Uterus (tissue), 4 donors: ENCODE measurements around the gene RNF19B. TPM values are rescaled to one million over a fixed set of nuclear protein-coding genes. Genes with fewer than 3 reads are reported as not detected.

Source experiments
- DNase-seq, 2 donors: peaks; one replicate each; pipeline ENCODE4 v3.0.0-alpha.2; 2019 to 2020
- H3K27ac ChIP-seq, 2 donors: fragments of 200-600 bp; sonication (generic); 1 replicate in 1 of 2; 2 replicates in 1 of 2; pipeline ENCODE4 v1.5.1; 2016 to 2018
- H3K27me3 ChIP-seq, 2 donors: fragments of 200-600 bp; sonication (generic); one replicate each; pipeline ENCODE4 v1.5.1; 2018 to 2019; ENCODE audit warnings: control low read depth in 1 of 2
- H3K36me3 ChIP-seq, 2 donors: fragments of 200-600 bp; sonication (generic); one replicate each; pipeline ENCODE4 v1.5.1; 2019; ENCODE audit warnings: control low read depth in 1 of 2
- H3K4me1 ChIP-seq, 2 donors: fragments of 200-600 bp; sonication (generic); one replicate each; pipeline ENCODE4 v1.5.1; 2018 to 2019; ENCODE audit warnings: control low read depth in 1 of 2
- H3K4me3 ChIP-seq, 2 donors: fragments of 200-600 bp; sonication (generic); 1 replicate in 1 of 2; 2 replicates in 1 of 2; pipeline ENCODE4 v1.5.1; 2018 to 2019; ENCODE audit warnings: mild to moderate bottlenecking in 1 of 2
- H3K9me3 ChIP-seq, 2 donors: fragments of 200-600 bp; sonication (generic); one replicate each; pipeline ENCODE4 v1.5.1; 2019; ENCODE audit warnings: control low read depth in 1 of 2
- POLR2A ChIP-seq, 2 donors: fragments of 450-650 bp; IDR thresholded peaks; one replicate each; pipeline ENCODE4 v1.6.1; 2016; ENCODE audit warnings: antibody characterized with exemption in 2 of 2, mild to moderate bottlenecking in 1 of 2, moderate library complexity in 1 of 2
- intact Hi-C: fragments of 100-400 bp; cut with DNase I; formaldehyde crosslinking; loops from one replicate; pipeline ENCODE4 v1.15.1; 2023; ENCODE audit warnings: low total_unique reads
- total RNA-seq, 4 donors: library from RNA; depleted of rRNA in 3 of 4; stranded (reverse); fragments of >200 nt in 3 of 4; gene quantifications; one replicate each; pipeline versions ENCODE4 v1.1.0 to v1.2.4, GENCODE V29; 2014 to 2023
- TF ChIP-seq, protein P1 (sequence below), 4 experiments: fragments of 200-600 bp in 2 of 4; fragments of 450-650 bp in 2 of 4; sonication (generic) in 2 of 4; IDR thresholded peaks; one replicate each; pipeline ENCODE4 v1.5.1; 2016 to 2019; ENCODE audit warnings: antibody characterized with exemption in 4 of 4, mild to moderate bottlenecking in 2 of 4, moderate library complexity in 1 of 4
- donor health status: DM: yes; HTN: yes; CAD: no.

Gene RNF19B
- total RNA-seq, 4 donors from 2014 or later: 13.2 to 23.4 (median 17.4) TPM

DNA sequence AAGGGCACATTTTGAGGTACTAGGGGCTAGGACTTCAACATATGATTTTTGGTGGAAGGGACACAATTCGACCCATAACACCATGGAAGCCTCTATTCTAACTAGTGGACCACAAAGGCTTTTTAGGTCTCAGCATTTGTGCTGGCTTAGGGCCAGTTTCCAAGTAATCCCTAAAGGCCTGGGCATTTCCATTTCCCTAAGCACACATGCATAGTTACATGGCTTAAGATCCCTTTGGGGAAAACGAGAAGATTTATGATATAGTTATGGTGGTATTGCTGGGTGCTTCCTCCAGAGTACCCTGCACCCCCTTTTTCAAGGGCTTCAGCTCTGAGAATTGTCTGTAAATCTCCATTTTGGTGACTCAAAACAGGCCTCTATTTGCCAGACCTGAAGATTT lies 35.2 kb downstream of the RNF19B start:
- no peak for DNase-seq
- H3K27me3 ChIP-seq: no peaks in the 10 kb centered on the region
- TF ChIP-seq, protein P1, sequence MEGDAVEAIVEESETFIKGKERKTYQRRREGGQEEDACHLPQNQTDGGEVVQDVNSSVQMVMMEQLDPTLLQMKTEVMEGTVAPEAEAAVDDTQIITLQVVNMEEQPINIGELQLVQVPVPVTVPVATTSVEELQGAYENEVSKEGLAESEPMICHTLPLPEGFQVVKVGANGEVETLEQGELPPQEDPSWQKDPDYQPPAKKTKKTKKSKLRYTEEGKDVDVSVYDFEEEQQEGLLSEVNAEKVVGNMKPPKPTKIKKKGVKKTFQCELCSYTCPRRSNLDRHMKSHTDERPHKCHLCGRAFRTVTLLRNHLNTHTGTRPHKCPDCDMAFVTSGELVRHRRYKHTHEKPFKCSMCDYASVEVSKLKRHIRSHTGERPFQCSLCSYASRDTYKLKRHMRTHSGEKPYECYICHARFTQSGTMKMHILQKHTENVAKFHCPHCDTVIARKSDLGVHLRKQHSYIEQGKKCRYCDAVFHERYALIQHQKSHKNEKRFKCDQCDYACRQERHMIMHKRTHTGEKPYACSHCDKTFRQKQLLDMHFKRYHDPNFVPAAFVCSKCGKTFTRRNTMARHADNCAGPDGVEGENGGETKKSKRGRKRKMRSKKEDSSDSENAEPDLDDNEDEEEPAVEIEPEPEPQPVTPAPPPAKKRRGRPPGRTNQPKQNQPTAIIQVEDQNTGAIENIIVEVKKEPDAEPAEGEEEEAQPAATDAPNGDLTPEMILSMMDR (IDR thresholded peaks at IDR 0.05): no peak
- no peak for TF ChIP-seq POLR2A (IDR thresholded peaks at IDR 0.05)
- H3K36me3 ChIP-seq: no peaks in the 10 kb centered on the region
- peaks cover 5 to 6% of the 10 kb centered on the region in 2 donors for H3K4me1 ChIP-seq
- H3K4me3 ChIP-seq: no peak overlapping the region
- intact Hi-C loops: loop anchor here (10.0 kb wide), 1 partner anchor 135 kb away; no protein-coding TSS in a partner anchor
- H3K9me3 ChIP-seq: no peaks in the 10 kb centered on the region
- no peak overlapping the region for H3K27ac ChIP-seq

GRCh38 chr1:32928715-32929114 lies 35.9 kb downstream of the RNF19B start:
- no peak overlapping the region for H3K4me3 ChIP-seq
- no peak for DNase-seq
- TF ChIP-seq POLR2A (IDR thresholded peaks at IDR 0.05): no peak
- TF ChIP-seq, protein P1 (IDR thresholded peaks at IDR 0.05): no peak
- H3K9me3 ChIP-seq: no peaks in the 10 kb centered on the region
- H3K27me3 ChIP-seq: no peaks in the 10 kb centered on the region
- no peaks in the 10 kb centered on the region for H3K36me3 ChIP-seq
- H3K4me1 ChIP-seq: peaks cover 1 to 5% of the 10 kb centered on the region in 2 donors
- intact Hi-C loops: loop anchor here (10.0 kb wide), 1 partner anchor 136 kb away; no protein-coding TSS in a partner anchor
- no peak overlapping the region for H3K27ac ChIP-seq

GRCh38 chr1:32928285-32928684 lies 36.3 kb downstream of the RNF19B start:
- Histone ChIP-seq H3K9me3 (no peaks in the 10 kb centered on the region), H3K4me3 (no peak overlapping the region), H3K27ac (no peak overlapping the region), H3K36me3 (no peaks in the 10 kb centered on the region), H3K27me3 (no peaks in the 10 kb centered on the region), H3K4me1 (peaks cover 0 to 5% of the 10 kb centered on the region in 2 donors)
- DNase-seq: no peak
- TF ChIP-seq, protein P1 (IDR thresholded peaks at IDR 0.05): no peak
- no peak for TF ChIP-seq POLR2A (IDR thresholded peaks at IDR 0.05)
- intact Hi-C loops: loop anchor here (10.0 kb wide), 1 partner anchor 137 kb away; no protein-coding TSS in a partner anchor

DNA sequence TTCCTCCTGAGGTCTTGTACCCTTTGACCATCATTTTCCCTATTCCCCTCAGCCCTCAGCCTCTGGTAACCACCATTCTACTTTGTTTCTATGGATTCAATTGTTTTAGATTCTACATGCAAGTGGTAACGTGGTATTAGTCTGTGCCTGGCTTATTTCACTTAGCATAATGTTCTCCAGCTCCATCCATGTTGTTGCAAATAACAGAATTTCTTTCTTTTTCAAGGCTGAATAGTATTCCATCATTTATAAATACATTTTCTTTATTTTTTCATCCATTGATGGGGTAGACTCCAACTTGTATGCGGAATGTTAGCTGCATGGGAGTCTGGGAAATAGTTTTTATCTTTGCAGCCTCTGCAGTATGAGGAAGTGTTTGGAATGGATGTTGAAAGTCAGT lies 37.2 kb downstream of the RNF19B start:
- Histone ChIP-seq H3K36me3 (no peaks in the 10 kb centered on the region), H3K27ac (no peak overlapping the region), H3K4me1 (peaks cover 0 to 5% of the 10 kb centered on the region in 2 donors), H3K27me3 (no peaks in the 10 kb centered on the region), H3K4me3 (no peak overlapping the region), H3K9me3 (no peaks in the 10 kb centered on the region)
- intact Hi-C loops: loop anchor here (10.0 kb wide), 1 partner anchor 137 kb away; no protein-coding TSS in a partner anchor
- TF ChIP-seq, protein P1 (IDR thresholded peaks at IDR 0.05): no peak
- no peak for DNase-seq

DNA sequence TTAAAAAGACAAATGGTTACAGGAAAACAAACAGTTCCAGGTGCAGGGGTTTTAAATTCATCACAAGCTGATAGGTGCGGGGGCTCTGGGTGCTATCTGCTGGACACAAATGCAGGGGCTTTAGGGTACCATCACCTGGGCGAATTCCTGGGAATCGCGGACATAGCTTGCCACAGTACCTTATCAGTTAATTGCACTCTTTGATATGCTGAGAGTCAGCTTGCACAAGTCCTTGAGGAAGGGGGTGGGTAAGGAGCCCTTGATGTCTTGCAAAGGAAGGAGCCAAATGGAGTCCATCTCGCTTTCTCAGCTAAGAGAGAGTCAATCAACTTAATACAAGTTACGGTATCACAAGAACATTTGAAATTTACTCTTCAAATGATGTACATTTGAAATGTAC lies 38.0 kb downstream of the RNF19B start:
- no peak overlapping the region for H3K4me3 ChIP-seq
- peaks cover 0 to 5% of the 10 kb centered on the region in 2 donors for H3K4me1 ChIP-seq
- H3K27ac ChIP-seq: no peak overlapping the region
- no peaks in the 10 kb centered on the region for H3K27me3 ChIP-seq
- H3K36me3 ChIP-seq: no peaks in the 10 kb centered on the region
- intact Hi-C loops: loop anchor here (10.0 kb wide), 1 partner anchor 138 kb away; no protein-coding TSS in a partner anchor
- DNase-seq: no peak
- no peaks in the 10 kb centered on the region for H3K9me3 ChIP-seq
- no peak for TF ChIP-seq POLR2A (IDR thresholded peaks at IDR 0.05)
- TF ChIP-seq, protein P1 (IDR thresholded peaks at IDR 0.05): no peak
